GM20431 (cell line): ENCODE data around the gene IMP4.

ENCODE experiments used
- in situ Hi-C: fragments of 300-500 bp; cut with MseI, MboI; formaldehyde crosslinking; loops from one replicate; pipeline ENCODE4 v1.15.0; 2020; ENCODE audit warnings: low sequenced_read_pairs; ENCODE audit not compliant: unreplicated experiment

Gene IMP4

GRCh38 chr2:130353291-130354138, 10.8 kb downstream of the IMP4 start:
- in situ Hi-C loops = no loop called here

- in situ Hi-C loops = no loop called here
Measured at GRCh38 chr2:130354139-130354428, 11.4 kb downstream of the IMP4 start.

GRCh38 chr2:130355172-130355577, 12.5 kb downstream of the IMP4 start:
- in situ Hi-C loops = no loop called here

- in situ Hi-C loops = no loop called here
Measured at GRCh38 chr2:130355578-130356431, 13.1 kb downstream of the IMP4 start, which contains the start of gene PTPN18. Gene PTPN18, plus strand, starts transcription at chr2:130356056. Its CDS starts 52 bp downstream, at chr2:130356108.

GRCh38 chr2:130357864-130358263, 15.2 kb downstream of the IMP4 start:
- in situ Hi-C loops = no loop called here

- in situ Hi-C loops = no loop called here
Measured at GRCh38 chr2:130358420-130359350, 16.0 kb downstream of the IMP4 start.

GRCh38 chr2:130359466-130359865, 16.8 kb downstream of the IMP4 start:
- in situ Hi-C loops = no loop called here

GRCh38 chr2:130363479-130363878, 20.8 kb downstream of the IMP4 start:
- in situ Hi-C loops = no loop called here

GRCh38 chr2:130365075-130365474, 22.4 kb downstream of the IMP4 start:
- in situ Hi-C loops = no loop called here

GRCh38 chr2:130365963-130366362, 23.3 kb downstream of the IMP4 start:
- in situ Hi-C loops = no loop called here

- in situ Hi-C loops = no loop called here
Measured at GRCh38 chr2:130366720-130367119, 24.0 kb downstream of the IMP4 start.

- in situ Hi-C loops = no loop called here
Measured at GRCh38 chr2:130368786-130369185, 26.1 kb downstream of the IMP4 start.

- in situ Hi-C loops = no loop called here
Measured at GRCh38 chr2:130369311-130369964, 26.7 kb downstream of the IMP4 start.

- in situ Hi-C loops = no loop called here
Measured at GRCh38 chr2:130369965-130370341, 27.3 kb downstream of the IMP4 start.

GRCh38 chr2:130370490-130370889, 27.8 kb downstream of the IMP4 start:
- in situ Hi-C loops = no loop called here

- in situ Hi-C loops = no loop called here
Measured at GRCh38 chr2:130371723-130372054, 29.0 kb downstream of the IMP4 start.

- in situ Hi-C loops = no loop called here
Measured at GRCh38 chr2:130372055-130372832, 29.5 kb downstream of the IMP4 start.

GRCh38 chr2:130372833-130373807, 30.4 kb downstream of the IMP4 start:
- in situ Hi-C loops = no loop called here
